Hematopoietic multipotent progenitor cell treated with erythropoietin and hydrocortisone succinate and interleukin-3 and kit ligand, for 6 days (in vitro differentiated cells): Measurements from ENCODE around the gene ALX4.
A peak's percentile ranks its signal among the peaks of the same experiment; 100 is the strongest.

Source experiments
- DNase-seq: peaks from one replicate; pipeline ENCODE4 v3.0.0-alpha.2; 2015

Gene ALX4

GRCh38 chr11:44309478-44310205 lies at the start of gene ALX4:
TSS of gene ALX4 (minus strand) at chr11:44310139. CDS start at chr11:44310062, 77 bp downstream.
- DNase-seq, result no peak

DNA sequence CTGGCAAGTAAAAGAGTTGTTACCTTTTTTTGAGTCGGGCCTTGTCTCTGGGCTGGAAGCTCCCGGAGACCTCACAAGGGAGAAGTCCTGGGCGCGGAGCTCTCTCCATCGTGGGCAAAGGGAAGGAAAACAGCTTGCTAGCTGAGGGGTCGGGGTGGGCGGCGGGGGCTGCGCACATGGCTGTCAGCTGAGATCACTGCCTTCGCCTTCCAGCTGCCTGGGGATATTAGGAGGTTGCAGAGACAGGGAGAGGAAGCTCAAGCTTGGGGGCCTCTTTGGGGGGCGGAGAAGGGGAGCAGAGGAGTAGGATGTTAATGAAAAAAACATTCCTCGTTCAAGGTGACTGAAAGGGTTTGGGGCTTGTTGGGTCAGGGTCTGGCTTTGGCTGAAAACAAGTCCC lies 49.2 kb upstream of the ALX4 start:
- DNase-seq, result no peak

DNA sequence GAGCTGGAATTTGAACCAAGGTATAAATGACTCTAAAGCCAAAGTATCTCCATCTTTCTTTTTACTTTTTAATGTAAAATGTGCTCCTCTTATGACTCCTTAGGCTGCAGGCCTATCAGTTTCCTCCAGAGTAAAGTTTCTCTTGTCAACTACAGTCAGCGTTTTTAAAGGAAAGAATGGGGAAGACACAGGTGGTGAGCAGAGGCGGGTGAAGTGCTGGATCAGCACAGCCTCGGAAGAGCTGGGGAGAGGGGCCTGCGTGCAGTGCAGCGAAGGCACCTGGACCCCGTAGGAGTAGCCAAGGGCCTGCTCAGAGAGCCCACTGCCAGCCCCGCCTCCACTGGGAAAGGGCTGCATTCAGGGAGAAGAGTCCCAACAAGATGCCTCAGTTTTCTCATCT lies 48.8 kb upstream of the ALX4 start:
- DNase-seq, result no peak

DNA sequence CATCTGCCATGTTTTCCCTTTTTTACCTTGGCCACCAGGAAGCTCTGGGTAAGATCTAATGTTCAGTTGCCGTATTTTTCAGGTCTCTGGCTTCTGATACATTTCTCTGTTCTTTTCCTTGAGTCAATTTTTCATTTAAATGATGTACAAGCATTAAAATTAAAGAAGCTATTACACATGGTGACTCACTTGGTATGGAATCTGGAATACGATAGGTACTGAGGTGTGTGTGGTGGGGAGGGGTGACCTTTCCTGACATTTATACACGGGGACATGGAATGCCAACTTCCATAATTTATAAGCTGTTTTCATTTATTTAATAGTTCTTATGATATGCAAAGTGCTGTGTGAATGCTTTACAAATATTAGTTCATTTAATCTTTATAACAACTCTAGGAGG lies 47.8 kb upstream of the ALX4 start:
- DNase-seq, result no peak

DNA sequence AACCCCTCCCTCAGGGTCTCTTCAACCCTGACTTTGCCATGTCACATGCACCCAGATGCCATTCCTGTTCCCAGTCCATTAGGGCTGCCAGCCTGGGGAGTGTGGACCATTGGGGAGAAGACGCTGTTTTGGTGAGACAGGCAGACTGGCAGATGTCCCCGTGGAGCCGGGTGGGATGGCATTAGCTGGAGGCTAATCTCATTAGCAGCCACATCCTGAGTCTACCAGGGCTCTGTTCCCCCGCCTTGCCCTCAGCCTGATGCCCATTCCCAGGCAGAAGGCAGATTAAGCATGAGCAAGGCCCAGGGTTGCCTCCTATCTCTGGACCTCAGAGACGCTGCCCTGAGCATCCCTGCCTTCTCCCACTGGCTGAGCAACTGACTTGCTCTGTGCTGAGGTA lies 46.4 kb upstream of the ALX4 start:
- DNase-seq, result no peak

DNA sequence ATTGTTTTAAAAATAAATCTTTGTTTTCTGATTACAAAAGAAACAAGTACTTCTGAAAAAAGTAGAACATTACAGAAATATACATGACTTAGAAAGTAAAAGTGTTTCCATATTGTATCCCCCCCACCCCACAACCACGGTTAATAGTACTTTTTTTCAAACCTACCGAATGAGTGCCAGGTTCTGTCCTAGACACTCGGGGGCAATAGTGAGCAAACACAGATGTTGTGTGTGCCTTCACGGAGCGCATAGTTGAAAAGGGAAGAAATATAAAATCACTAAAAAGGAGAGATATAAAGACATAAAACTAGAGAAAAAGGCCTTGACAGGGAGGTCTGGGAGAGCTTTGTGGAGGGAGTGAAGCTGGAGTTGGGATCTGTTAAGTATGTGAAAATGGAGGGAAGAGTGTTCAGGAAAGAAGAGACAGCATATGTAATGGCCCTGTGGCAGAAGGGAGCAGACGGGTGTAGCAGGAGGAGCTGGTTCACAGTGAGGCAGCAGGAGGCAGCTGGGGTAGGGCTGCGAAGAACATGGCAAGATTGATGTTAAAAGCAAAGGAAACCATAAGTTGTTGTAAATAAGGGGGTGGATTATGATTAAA lies 42.1 kb upstream of the ALX4 start:
- peak; percentile 38 for DNase-seq

GRCh38 chr11:44351006-44351660 lies 41.2 kb upstream of the ALX4 start:
- DNase-seq, result no peak

DNA sequence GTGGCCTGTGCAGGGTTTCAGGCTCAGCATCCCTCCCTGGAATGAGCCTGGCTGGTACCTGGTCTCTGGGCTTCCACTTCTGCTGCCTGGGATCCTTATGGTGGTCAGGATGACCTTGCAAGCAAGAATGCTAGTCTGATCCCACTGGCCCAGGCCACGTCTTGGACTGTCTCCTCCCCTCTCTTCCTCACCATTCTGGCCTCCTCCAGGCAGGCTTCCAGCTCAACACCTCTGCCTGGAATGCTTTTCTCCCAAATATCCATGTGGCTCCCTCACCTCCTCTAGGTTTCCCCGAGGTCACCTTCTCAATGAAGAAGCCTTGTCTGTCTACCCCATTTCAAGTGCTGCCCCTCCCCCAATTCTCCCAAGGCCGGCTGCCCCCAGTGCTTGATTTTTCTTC lies 39.4 kb upstream of the ALX4 start:
- DNase-seq, result no peak

GRCh38 chr11:44348721-44349120 lies 38.8 kb upstream of the ALX4 start:
- DNase-seq, result no peak

GRCh38 chr11:44348114-44348513 lies 38.2 kb upstream of the ALX4 start:
- no peak for DNase-seq

DNA sequence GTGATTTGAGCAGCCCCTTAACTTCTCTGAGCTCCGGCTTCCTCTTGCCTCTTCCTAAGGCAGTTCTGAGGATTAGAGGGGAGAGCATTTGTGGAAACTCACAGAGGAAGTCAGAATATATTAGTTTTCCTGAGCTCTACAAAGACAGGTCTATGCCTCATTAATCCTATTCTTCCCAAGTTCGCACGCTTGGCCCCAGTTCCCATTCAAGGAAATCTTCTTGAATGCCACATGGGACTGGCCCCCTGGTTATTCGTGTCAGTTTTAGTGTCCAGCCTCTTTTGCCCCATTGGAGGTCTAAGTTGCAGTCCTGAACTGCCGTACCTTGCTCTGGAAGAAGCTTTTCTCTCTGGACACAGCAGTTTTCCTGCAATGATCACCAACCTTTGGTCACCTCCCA lies 37.6 kb upstream of the ALX4 start:
- DNase-seq, result no peak

DNA sequence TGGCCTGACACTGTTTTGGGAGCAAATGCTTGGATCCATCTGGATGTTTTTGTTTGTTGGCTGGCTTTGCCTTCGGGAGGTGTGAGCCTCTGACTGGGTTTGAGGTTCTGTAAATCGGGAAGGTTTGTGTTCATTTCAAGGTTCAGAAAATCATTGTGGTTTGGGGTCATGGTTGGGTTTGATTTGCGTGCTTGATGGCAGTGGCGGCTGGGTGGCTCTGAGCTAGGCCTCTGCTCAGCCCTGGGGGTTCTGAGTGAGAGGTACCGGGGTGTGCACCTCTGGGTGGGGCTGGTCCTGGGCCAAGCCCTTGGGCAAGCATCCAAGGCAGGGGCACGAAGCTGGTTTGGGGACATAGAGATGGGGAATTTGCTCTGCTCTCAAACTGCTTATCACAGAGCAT lies 37.0 kb upstream of the ALX4 start:
- no peak for DNase-seq

DNA sequence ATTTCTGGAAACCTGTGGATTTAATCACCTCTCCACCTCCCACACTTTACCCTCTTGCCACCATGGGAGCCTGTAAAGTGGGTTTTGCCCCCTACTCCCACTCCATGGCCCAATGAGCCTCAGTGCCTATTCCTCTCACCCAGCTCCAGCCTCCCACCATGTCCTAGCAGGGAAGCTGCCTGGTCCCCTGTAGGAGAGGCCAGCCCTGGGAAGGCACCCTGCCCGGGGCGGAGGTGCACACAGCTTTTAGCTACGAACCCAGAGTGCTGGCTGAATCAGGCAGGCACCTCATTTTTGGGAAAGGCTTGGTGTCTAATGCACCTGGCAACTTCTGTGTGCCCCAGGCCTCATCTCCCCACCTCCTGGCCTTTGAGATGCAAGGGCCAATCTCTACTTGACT lies 35.8 kb upstream of the ALX4 start:
- no peak for DNase-seq

GRCh38 chr11:44344921-44345320 lies 35.0 kb upstream of the ALX4 start:
- no peak for DNase-seq

- no peak for DNase-seq
Observed at GRCh38 chr11:44344423-44344820, 34.5 kb upstream of the ALX4 start.

DNA sequence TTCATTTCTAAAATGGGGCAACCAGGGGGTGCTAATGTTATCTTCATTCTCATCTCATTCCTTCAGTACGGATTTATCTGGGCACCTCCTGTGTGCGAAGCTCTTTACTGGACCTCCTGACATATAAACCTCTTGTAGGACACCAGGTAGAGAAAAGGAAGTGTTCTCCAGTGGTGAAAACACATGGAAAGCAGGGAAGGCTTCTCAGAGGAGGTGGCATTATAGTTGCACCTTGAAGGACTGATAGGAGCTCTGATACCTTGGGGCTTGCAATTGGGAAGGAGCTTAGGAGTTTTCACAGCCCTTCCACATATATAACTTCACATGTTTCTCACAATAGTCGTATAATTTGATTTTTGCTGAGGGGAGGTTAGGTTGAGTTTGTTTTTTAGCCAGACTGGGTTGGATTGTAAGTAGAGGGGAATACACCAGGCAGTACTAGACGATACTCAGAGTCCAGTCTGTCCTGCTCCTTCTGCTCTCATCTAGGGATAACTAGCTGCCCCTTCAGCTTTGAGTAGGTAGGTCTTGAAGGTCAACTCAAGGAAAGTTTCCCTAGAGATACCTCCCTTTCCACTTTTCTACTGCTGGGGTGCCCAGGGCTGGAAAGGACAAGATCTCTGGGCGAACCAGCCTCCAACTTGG lies 34.0 kb upstream of the ALX4 start:
- no peak for DNase-seq

DNA sequence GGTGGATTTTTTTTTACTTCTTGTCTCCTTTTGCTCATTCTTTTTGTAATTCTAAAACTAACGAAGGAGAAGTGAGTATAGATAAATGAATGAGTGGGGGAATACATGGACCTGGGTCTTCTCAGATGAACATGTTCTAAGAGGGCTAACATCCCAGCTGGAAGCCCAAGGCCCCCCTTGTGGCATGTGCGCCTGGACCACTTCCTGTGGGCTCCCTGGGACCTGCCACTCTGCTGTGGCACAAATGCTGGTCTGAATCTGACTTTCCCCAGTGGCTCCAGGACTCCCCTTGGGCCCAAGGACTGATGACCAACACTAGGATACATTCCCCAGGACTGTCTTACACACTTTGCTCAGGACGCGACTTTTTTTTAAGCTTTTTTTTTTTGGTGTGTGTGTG lies 32.7 kb upstream of the ALX4 start:
- DNase-seq, result no peak

GRCh38 chr11:44340656-44341055 lies 30.7 kb upstream of the ALX4 start:
- DNase-seq, result no peak

GRCh38 chr11:44339530-44339883 lies 29.6 kb upstream of the ALX4 start:
- DNase-seq, result no peak

DNA sequence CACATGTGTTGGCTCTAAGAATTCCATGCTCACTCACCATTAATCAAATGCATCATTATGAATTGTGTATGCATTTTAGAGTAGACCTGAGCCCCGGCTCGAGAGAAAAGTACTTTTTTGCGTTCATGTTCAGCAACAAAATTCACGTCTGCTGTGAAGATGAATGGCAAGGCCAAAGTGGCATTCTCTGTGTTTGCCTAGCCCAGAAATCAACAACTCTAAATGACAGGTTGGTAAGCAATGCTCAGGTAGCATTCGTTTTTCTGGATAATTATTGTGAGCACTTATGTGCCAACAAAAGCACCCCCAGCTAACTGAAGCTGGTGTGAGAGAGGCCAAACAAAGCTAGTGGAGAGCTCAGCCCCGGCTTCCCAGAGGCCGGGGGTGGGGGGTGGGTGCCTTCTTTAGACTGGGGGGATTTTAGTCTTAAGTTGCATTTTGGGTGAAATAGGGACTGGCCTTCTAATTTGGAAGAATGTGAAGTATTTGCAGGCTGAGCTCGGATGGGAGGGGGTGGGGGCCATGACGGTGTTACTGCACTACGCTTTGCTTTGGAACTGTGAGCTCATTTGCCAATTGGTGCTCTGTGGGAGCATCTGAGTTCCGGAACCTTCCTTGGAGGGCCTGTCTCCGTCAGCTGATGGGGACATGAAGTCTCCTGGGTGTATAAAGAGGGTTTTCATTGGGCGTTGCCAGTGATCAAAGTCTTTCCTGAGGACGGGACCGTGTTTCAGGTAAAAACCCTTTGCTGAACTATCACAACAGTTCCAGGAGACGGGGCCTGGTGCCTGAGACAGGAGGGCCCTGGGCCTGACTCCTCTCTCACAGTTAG lies 29.0 kb upstream of the ALX4 start:
- DNase-seq, result no peak

- DNase-seq, result no peak
Observed at GRCh38 chr11:44338026-44338425, 28.1 kb upstream of the ALX4 start.

DNA sequence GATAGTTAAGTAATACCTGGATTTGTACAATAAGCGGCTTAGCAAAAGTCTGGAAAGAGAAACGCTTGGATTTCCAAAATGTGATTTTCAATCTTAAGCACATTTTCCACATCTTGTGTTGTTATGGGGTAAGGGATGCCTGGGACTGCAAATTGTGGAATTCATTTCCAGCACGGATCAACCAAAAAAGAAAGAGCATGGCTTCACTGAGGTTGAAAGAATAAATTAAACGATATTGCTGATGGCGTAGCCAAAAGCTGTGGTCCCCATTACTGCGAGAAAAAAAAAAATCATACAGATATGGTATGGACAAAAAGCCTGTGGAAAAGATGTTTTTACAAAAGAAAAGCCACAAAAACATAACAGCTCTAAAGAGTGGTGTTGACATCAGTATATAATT lies 26.0 kb upstream of the ALX4 start:
- DNase-seq, result no peak
